Measurements from ENCODE around the gene SARDH.
"Not testable (repeated sequence)": the region's sequence is repeated elsewhere in the genome, so short reads cannot be mapped to it uniquely, and the experiment has no call there.

Gene SARDH

DNA sequence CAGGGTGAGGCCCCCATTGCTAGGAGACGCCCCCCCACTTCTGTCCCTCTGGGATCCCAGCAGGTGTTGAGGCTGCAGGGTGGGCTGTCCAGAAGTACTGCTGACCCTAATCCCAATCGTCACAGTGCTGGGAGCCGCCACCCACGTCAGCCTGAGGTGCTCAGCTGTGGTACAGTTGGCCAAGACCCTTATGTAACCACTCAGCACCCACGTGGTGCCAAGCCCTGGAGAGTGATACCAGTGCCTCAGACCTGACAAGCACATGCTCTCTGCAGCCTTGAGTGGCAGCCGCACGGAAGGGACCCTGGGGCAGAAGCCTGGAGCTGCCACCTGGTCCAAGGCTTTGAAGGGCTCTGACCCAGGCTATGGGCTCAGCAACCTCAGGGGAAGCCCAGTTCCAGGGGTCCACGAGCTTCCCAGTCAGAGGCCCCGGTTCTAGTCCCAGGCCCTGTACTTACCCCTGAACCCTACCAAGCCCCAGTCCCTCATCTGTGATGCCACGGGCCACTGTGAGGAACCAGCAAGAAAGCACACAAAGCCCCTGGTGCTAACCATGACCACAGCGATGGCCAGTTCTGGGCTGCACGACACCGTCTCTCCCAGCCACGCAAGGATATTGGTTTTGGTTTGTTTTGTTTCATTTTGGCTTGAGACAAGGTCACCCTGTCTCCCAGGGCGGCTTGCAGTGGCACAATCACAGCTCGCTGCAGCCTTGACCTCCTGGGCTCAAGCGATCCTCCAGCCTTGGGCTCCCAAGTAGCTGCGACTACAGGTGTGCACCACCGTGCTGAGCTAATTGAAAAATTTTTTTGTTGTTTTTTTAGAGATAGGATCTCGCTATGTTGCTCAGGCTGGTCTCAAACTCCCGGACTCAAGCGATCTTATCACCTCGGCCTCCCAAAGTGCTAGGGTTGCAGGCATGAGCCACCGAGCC is 51.2 kb downstream of the SARDH start:
- DNase-seq = peak in 5 of 56 donors; percentile 11 to 22 (median 20)

DNA sequence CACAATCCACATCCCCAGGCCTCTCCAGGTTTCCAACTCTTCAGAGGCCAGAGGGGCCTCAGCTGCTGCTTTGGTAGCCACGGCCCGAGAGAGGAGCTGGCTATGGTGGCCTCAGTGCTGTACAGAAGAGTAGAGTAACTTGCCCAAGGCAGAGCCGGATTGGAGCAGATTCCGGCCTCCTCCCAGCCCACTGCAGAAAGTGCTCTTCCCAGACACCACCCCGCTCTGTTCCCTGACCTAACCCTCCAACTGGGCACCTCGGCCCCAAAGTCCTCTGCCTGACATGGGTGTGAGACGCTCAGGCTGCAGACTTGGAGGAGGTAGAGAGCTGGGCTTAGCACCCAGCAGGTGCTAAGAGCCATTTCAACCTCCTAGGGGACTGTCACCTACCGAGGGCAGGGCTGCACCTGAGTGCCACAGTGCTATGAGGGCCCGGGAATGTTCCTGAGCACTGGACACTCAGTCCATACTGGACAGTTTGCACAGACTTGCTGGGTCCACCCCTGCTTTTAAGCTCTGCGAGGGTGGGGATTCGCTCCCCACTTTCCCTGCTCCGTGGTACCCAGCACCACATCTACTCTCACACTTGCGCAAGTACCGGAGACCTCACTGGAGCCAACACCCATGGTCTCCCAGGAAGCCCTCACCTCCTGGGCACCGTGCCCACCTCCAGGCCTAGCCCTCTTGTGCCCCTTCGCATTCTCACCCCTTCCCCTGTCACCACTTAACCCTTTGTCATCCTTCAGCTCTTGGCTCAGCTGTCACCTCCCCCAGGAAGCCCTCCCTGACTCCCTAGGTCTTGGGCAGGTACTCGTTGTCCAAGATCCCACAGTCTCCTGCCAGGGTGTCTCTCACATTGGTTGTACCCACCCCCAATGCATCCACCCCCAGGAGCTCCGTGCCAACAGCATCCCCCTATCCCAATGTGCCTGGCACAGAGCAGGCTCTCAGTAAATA is 52.2 kb downstream of the SARDH start:
- DNase-seq = no peak

DNA sequence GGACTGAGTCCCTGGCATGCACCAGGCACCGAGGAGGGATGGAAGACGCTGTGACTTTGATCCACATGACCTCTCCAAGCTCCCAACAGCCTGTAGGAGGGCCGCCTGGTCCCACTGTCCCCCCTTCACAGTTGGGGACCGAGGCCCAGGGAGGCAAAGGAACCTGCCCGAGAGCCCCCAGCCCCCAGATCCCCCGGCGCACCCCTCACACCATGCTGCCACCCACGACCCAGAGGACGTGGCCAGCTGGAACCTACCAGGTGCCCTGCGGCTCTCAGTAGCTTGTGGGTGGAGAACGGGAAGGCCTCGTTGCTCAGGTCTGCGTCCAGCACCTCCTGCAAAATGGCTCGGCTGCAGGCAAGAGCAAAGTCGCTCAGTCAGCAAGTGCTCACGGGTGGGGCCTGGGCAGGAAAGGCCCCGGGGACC is 53.2 kb downstream of the SARDH start:
- peak in 1 of 56 donors; percentile 58 for DNase-seq

DNA sequence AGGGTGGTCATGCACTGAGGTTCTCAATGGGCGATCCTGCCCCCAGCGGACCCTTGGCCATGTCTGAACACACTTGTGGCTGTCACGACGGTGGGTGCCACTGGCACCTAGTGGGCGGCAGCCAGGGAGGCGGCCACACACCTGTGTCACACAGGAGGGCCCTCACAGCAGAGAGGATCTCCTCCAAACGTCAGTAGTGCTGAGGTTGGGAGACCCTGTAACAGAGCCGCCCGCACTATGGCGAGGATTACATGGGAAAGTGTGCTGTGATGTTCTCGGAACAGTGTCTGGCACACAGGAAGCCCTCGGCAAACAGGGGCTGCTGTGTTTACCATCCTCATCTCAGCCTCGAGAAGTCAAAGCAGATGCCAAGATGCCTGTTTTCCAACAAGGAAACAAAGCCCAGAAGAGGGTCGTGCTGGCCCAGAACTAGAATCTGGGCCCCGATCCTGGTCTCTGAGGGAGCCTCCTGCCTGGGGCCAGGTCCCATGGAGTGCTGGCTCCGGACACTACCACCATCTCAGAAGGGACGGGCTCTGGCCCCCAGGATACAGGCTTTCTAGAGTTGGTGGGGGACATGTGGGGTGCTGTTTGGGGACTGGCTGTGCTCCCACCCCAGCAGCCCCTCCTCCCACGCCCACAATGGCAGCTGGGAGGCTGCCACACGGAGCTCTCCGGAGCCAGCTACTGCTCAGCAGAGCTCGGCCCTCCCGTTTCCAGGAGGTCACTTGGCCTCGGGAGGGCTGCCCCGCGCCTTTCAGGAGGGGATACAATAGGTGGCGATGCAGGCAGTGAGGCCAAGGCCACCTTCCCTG is 53.8 kb downstream of the SARDH start:
- DNase-seq = peak in 44 of 56 donors; percentile 24 to 93 (median 62)

DNA sequence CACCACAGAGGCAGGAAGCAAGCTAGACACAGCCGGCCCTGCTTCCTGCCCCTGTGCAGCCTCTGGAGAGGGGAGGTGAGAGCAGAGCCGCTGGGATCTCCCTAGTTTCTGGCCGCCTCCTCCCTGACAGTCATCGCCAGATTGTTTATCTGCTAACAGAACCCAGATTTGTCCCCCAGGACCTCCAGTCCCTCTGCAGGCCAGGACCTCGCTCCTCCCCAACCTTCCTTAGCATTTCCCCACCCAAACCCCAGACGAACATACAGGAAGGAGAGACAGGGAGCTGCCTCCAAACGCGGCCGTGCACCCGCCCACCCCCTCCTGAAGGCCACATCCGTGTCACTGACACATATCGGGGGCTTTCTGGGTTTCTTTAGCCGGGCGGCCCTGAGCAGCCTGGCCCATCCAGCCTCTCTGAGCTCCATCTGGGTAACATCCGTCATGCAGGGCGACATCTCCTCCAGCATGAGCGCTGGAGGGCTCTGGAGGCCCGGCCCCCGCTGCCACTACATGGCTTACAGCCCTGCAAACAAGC is 54.5 kb downstream of the SARDH start:
- no peak for DNase-seq

DNA sequence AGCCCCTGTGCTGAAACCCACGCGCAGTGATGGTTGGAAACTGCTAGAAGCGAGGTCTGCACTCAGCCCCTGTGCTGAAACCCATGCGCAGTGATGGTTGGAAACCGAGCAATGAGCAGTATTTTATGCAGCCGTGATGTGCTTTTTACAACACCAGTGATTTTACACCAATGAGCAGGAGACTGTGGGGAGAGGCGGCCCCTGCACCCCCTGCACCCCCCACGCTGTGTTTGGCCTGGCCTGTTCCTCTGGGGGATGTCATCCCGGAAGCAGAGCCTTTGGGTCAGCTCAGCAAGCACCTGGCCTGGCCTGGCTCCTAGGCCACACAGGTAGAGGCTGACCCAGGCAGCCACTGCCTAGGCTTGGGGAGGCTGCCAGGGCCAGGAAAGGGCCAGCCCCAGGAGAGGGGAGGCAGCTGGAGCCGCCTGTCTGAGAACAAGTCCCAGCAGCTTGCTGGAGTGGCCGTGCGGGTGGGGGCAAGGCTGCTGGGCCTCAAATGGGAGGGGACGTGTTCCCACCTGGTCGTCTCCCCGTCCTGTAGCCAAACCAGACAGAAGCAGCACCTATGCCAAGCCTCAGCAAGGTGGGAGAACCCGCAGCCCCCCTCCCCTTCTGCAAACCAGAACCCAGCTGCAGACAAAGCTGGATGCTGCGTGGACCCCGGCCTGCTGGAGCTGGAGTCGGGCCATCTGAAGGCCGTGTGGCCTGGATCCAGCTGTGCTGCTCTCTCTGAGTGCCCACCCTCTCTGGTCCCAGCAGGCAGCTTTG is 55.1 kb downstream of the SARDH start:
- no peak for DNase-seq

DNA sequence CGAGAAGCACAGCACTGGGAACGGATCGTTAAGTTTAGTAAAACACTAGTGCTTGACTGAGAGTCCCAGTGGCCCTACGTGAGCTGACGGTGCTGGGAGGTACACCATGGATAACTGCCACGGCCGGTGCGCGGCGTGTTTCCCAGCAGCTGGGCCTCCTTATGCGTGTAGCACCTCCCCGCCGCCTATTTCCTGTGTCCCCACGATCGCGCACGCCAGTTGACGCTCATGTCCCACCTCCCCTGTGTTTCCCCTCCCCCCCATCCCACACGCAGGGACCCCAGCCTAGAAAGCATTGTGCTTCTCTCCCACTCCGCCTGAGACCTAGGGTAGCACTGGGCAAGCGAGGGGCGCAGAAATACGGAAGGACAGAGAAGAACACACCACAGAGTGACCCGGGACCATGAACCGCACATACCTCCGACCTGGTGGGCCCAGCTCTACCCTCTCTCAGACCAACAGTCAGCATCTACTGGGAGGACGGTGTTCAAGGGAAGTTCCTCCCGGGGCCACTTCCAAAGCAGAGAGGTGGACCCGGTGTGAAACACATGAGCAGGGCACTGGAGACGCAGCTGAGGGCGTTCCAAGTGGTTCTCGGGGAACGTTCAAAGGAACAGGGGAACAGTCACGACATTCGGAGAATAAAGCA is 56.4 kb downstream of the SARDH start:
- DNase-seq = no peak

DNA sequence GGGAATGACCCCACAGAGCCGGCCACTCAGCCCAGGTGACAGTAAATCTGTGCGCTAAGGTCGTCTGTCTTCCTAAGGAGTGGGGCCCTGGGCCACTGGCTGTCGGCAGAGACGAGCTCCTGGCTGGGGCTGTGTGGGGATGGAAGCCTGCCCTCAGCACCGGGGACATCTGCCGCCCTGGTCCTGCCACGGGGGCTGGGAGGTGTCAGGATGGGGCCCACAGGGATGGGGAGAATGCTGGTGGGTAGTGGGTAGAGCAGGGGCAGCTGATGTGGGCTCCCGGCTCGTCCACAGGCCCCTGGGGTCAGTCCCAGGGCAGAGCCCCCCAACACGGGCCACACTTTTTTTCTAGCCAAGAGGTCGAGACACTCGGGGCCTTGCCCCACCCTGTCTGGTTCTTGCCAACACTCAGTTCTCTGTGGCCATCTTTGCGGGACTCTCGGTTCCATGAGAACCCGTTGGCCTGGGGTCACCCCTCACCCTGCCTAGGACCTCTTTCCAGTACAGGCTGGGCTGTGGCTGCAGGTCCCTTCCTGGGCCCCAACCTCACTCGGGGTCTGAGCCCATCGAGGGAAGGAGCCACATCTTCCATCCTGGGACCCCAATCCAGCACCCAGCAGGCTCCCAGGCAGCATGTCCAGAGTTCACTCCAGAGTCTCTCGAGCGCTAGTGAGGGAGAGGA is 57.0 kb downstream of the SARDH start:
- DNase-seq = no peak

DNA sequence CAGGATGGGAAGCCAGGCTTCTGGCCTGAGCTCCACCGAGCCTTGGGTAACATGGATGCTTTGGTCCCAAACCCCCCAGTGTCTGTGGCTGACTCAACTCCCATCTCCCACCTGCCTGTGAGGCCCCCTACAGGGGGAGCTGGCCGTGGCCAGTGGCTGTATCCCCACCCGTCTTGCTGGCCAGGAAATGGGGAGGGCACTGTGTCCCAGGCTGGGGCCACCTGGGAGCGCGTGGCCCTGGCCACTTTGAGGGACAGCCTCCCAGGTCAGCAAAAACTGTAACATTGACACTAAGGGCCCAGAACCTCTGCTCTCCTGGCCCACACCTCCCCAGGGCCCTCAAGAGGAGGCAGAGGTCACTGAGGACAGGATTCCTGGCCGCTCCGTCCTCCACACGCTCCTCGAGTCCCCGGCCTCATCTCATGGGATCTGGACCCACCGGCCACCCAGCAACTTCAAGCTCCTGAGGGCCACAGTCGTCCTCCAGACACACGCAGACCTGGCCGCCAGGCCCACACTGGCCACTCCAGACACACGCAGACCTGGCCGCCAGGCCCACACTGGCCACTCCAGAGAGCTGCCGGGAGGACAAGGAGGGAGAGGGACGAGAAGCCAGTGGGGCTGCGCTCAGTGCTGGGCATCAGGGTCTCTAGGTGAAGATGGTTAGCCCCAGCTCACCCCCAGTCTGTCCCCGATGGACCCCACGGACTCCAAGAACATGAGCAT is 57.7 kb downstream of the SARDH start:
- no peak for DNase-seq

DNA sequence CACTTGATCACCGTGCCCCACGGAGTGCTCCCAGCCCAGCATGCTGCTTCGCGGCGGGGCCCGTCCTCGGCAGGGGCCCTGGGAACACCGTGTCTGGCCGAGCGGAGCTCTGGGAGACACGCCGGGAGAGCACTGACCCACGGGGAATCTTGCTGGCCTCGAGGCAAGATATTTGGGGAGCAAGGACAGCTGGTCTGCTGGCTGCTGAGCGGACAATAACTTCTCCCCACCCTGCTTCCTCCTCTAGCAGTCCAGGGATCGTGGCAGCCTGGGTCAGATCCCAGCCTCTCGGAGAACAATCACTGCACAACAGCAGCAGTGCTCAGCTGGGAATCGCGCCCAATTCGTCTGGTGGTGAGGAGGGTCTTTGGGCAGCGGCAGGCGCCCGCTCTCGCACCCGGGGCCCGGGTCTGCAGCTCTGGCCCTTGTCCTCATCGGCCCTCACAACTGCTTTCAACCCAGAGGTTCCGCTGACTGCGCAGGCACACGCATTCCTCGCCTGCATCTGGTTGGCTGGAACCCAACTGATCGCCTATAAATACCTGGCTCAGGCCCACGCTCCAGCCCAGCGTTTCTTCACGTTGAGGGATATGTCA is 58.6 kb downstream of the SARDH start:
- peak in 3 of 56 donors; percentile 19 to 34 (median 33) for DNase-seq

DNA sequence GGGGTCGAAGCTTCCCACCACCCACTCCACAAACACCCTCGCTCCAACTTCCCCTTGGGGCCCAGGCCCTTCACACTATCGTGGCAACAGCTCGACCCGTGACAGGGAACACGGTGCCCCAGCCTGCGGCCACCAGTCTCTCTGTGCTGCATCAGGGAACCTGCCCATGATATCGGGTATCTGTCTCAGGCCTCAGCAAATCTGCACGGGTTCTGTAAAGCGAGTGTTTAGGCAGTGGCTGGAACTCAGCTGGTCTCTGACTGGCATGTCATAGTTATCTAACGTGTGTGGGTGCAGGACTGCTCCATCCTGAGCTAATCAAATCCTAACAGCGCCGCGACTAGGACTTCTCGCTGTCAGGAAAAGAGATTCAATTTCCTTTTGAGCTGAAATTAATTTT is 59.1 kb downstream of the SARDH start:
- DNase-seq = peak in 10 of 56 donors; percentile 15 to 44 (median 26)

DNA sequence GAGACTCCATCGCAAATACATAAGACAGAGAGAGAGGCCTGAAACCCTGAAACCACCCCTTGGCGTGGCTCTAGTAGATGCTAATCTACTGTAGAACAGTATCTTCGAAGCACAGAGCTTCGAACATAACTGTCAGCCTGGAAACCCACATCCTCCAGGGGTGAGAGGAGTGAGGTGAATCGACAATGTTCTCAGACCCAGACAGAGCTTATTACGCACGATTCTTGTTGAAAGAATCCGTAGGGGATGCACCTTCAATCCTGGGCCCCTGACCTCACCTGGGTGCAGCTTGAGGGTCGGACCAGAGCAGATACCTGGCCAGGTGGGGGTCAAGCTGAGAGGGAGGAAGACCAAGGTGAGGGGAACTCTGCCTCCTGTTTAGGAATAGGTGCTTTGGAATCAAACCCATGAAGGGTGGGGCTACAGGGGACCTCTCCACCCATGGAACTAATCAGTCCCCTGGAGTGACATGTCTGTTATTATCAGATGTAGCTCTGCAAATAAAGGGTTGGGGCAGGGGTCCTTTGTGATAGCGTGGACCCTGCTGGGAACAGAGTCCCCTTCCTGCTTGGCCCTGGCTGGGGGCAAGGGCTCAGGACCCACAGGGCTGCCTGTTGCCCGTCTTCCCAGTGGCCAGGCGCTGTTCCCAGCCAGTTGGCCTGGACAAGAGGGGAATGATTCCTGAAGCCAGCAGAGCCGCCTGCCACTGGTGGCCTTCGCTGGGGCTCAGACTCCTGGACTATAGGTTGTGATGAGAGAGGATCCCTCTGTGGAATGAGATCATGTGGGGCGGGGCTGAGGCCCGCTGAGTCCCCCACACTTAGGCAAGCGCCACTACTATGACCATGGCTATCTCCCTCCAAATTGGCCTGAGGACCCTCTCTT is 60.8 kb downstream of the SARDH start:
- no peak for DNase-seq

DNA sequence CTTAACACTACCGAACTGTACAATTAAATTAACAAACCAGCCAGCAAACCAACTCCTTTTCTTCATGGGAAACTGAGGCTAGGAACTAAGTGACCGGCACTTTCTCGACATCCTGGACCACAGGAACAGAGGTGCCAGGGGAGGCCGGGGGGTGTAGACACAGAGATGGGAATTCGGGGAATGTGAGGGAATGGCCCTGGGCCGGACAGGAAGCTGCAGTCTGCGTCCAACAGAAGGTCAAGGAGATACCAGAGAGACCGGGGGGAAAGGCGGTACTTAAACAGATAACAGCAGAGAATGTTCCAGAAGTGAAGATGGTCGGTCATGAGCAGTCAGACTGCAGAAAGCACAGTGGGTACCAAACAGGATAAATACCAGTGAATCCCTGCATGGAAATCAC is 61.7 kb downstream of the SARDH start:
- no peak for DNase-seq

DNA sequence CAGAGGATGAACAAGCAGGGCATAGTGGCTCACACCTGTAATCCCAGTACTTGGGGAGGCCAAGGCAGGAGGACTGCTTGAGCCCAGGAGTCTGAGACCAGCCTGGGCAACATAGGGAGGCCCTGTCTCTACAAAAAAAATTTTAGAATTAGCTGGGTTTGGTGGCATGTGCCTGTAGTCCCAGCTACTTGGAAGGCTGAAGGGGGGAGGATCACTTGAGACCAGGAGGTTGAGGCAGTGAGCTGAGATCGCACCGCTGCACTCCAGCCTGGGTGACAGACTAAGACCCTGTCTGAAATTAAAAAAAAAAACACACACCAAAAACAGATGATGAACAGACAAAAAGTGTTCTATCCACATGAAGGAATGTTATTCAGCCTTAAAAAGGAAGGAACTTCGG is 62.4 kb downstream of the SARDH start:
- DNase-seq = not testable (repeated sequence)

DNA sequence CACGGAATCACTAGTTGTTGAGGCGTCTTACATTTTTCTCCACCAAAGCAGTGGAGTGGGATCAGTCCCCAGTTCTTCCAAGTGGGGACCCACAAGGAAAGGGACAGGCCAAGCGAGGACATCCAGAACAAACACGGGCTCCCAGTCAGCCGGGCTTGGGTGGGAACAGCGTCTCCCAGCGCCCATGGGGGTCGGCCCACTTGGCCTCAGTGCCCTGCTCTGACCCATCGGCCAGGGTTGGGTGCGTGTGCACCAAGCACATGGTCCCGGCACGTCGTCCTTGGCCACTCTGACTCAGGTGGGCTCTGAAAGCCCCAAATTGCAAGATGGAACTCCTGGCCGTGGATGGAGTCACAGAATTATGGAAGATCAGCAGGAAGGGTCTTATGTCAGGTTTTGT is 64.1 kb downstream of the SARDH start:
- no peak for DNase-seq

DNA sequence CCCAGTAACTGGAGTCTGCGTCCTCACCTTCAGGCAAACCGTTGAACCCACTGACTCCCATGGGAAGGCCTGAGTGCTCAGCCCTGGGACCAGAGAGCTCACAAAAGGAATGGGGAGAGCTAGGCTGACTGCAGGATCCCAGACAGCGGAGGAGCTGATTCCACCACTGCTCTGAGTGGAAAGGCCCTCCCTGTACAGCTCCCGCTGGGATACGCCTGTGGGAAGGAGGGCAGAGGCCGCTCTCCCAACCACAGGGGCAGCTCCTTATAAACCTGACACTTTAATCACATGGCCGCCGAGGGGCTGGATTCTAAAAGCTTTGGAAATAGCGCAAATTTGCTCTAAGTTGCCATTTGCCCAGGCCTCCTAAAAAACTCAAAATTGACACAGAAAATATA is 64.9 kb downstream of the SARDH start:
- no peak for DNase-seq
